IMR-90 (cell line): Measurements from ENCODE around the gene MACC1. TPM values are rescaled to one million over a fixed set of nuclear protein-coding genes. Genes with fewer than 3 reads are reported as not detected.
A peak's percentile ranks its signal among the peaks of the same experiment; 100 is the strongest.

Experiments
- ATAC-seq: fragments of 200-7000 bp; cut with Tn5 transposase; 2 replicates; pipeline ENCODE4 v1.9.1; 2020; ENCODE audit warnings: low read depth, mild to moderate bottlenecking, moderate library complexity
- BruUV-seq: library from RNA; stranded (reverse); fragments of 400-500 nt; replicated peaks from 2 replicates; lab custom pipeline; 2021; lab: Mats Ljungman, UMichigan
- CTCF ChIA-PET: fragments of 300-600 bp; formaldehyde crosslinking; extraction: SDS; loops from one replicate; lab custom pipeline; 2021; ENCODE audit warnings: antibody characterized with exemption; lab: Yijun Ruan, JAX
- POLR2A ChIA-PET: fragments of 300-600 bp; sonication (Branson Sonifier 250); formaldehyde crosslinking; loops from one replicate; lab custom pipeline; 2022; ENCODE audit warnings: antibody characterized with exemption; ENCODE audit not compliant: unreplicated experiment; lab: Charles Lee
- DNase-seq: peaks from one replicate; pipeline ENCODE4 v3.0.0; 2013
- H2AFZ ChIP-seq: replicated peaks from 2 replicates; pipeline ENCODE3; 2013; ENCODE audit warnings: low read length, mild to moderate bottlenecking; ENCODE audit not compliant: poor library complexity
- H2AK5ac ChIP-seq: 2 replicates; pipeline ENCODE4 v1.6.1; 2013; ENCODE audit warnings: low read depth, low read length, inconsistent platforms
- H2AK9ac ChIP-seq: replicated peaks from 2 replicates; pipeline ENCODE3; 2013; ENCODE audit warnings: mild to moderate bottlenecking, low read depth, low read length, moderate library complexity; ENCODE audit not compliant: poor library complexity
- H2BK120ac ChIP-seq: 2 replicates; pipeline ENCODE4 v1.6.1; 2013; ENCODE audit warnings: low read depth, low read length, inconsistent platforms
- H2BK15ac ChIP-seq: 3 replicates; pipeline ENCODE4 v1.6.1; 2013; ENCODE audit warnings: low read depth, low read length, inconsistent platforms
- H2BK20ac ChIP-seq: 2 replicates; pipeline ENCODE4 v1.6.1; 2013; ENCODE audit warnings: low read depth, mild to moderate bottlenecking, inconsistent platforms, low read length, moderate library complexity
- H2BK5ac ChIP-seq: 2 replicates; pipeline ENCODE4 v1.6.1; 2013; ENCODE audit warnings: mild to moderate bottlenecking, low read depth, low read length, inconsistent platforms; ENCODE audit not compliant: poor library complexity, severe bottlenecking
- H3K14ac ChIP-seq: replicated peaks from 2 replicates; pipeline ENCODE4 v1.6.1; 2013; ENCODE audit warnings: low read depth, low read length, inconsistent platforms
- H3K18ac ChIP-seq: 2 replicates; pipeline ENCODE4 v1.6.1; 2013; ENCODE audit warnings: low read depth, low read length, control low read depth
- H3K23ac ChIP-seq: 2 replicates; pipeline ENCODE4 v1.6.1; 2013; ENCODE audit warnings: low read depth, low read length, inconsistent platforms
- H3K27ac ChIP-seq: 2 replicates; pipeline ENCODE4 v1.5.1; 2013; ENCODE audit warnings: mild to moderate bottlenecking, control low read depth, low read length; ENCODE audit not compliant: insufficient read depth
- H3K27me3 ChIP-seq: 2 replicates; pipeline ENCODE4 v1.6.1; 2013; ENCODE audit warnings: low read length; ENCODE audit not compliant: control insufficient read depth, insufficient read depth
- H3K36me3 ChIP-seq: 2 replicates; pipeline ENCODE4 v1.6.1; 2013; ENCODE audit warnings: low read length, mixed read lengths; ENCODE audit not compliant: control insufficient read depth, insufficient read depth
- H3K4ac ChIP-seq: 2 replicates; pipeline ENCODE4 v1.6.1; 2013; ENCODE audit warnings: low read depth, low read length, inconsistent platforms
- H3K4me1 ChIP-seq: 2 replicates; pipeline ENCODE4 v1.6.1; 2013; ENCODE audit warnings: low read length, mixed read lengths; ENCODE audit not compliant: control insufficient read depth, insufficient read depth
- H3K4me2 ChIP-seq: 2 replicates; pipeline ENCODE4 v1.6.1; 2013; ENCODE audit warnings: low read depth, mild to moderate bottlenecking, control low read depth, low read length, moderate library complexity
- H3K4me3 ChIP-seq: 2 replicates; pipeline ENCODE4 v1.5.1; 2013; ENCODE audit warnings: low read depth, mild to moderate bottlenecking, control low read depth, low read length, moderate library complexity; ENCODE audit not compliant: insufficient read depth
- H3K56ac ChIP-seq: 2 replicates; pipeline ENCODE4 v1.6.1; 2013; ENCODE audit warnings: low read length, inconsistent platforms; ENCODE audit not compliant: insufficient read depth; ENCODE audit errors: extremely low read depth
- H3K79me1 ChIP-seq, 2 experiments: 2 replicates each; pipeline ENCODE4 v1.6.1; 2013; ENCODE audit warnings: low read length in 2 of 2, inconsistent platforms in 1 of 2, low read depth in 1 of 2
- H3K9ac ChIP-seq: 2 replicates; pipeline ENCODE4 v1.6.1; 2013; ENCODE audit warnings: low read depth, low read length, control low read depth
- H3K9me1 ChIP-seq: 2 replicates; pipeline ENCODE4 v1.6.1; 2013; ENCODE audit warnings: low read length, inconsistent platforms; ENCODE audit not compliant: insufficient read depth
- H3K9me3 ChIP-seq: 2 replicates; pipeline ENCODE4 v1.6.1; 2013; ENCODE audit warnings: low read length; ENCODE audit not compliant: control insufficient read depth, insufficient read depth
- H4K20me1 ChIP-seq: 2 replicates; pipeline ENCODE4 v1.6.1; 2013; ENCODE audit warnings: low read length, inconsistent platforms; ENCODE audit not compliant: insufficient read depth
- H4K5ac ChIP-seq: 2 replicates; pipeline ENCODE4 v1.6.1; 2013; ENCODE audit warnings: mild to moderate bottlenecking, low read depth, low read length, control low read depth
- H4K8ac ChIP-seq, 2 experiments: 2 replicates each; pipeline ENCODE4 v1.6.1; 2013; ENCODE audit warnings: low read depth in 2 of 2, low read length in 2 of 2, control low read depth in 1 of 2, inconsistent platforms in 1 of 2
- H4K91ac ChIP-seq: 2 replicates; pipeline ENCODE4 v1.6.1; 2013; ENCODE audit warnings: low read depth, low read length, inconsistent platforms; ENCODE audit not compliant: insufficient read depth
- CEBPB ChIP-seq: IDR thresholded peaks from 2 replicates; pipeline ENCODE4 v1.6.1; 2012; ENCODE audit warnings: low read depth, low read length, improper control_type of control experiment
- ELK1 ChIP-seq: fragments of 150-350 bp; IDR thresholded peaks from 2 replicates; pipeline ENCODE4 v1.6.1; 2016; ENCODE audit warnings: low read depth, mild to moderate bottlenecking, low read length, moderate library complexity, borderline replicate concordance
- FOS ChIP-seq: fragments of 150-350 bp; IDR thresholded peaks from 2 replicates; pipeline ENCODE4 v1.6.1; 2016; ENCODE audit warnings: low read depth, low read length
- WGBS, 2 experiments: methylation state at CpG; one replicate each; pipeline versions ENCODE4 v1.1.5 to v1.1.7; 2013; ENCODE audit warnings: missing lambda C conversion rate in 2 of 2; ENCODE audit not compliant: insufficient read length in 1 of 2; ENCODE audit errors: extremely low coverage in 2 of 2; 5-methylcytosine and 5-hydroxymethylcytosine counted together
- dilution Hi-C: fragments of 300-500 bp; cut with HindIII; formaldehyde crosslinking; loops from one replicate; pipeline ENCODE4 v1.14.3; 2018; ENCODE audit warnings: low sequenced_read_pairs; ENCODE audit not compliant: unreplicated experiment
- in situ Hi-C: fragments of 300-500 bp; cut with MboI; formaldehyde crosslinking; loops from 3 replicates; pipeline ENCODE4 v1.14.3; 2019; ENCODE audit warnings: low sequenced_read_pairs, inconsistent platforms, mixed read lengths
- intact Hi-C: fragments of 100-400 bp; cut with micrococcal nuclease; formaldehyde crosslinking; loops from 2 replicates; pipeline ENCODE4 v1.10.0; 2022
- polyA plus RNA-seq, 3 experiments: library from polyadenylated mRNA; depleted of rRNA; stranded (reverse); fragments of >200 nt; gene quantifications; 2 replicates each; pipeline ENCODE4 v1.2.3, GENCODE V29; 2012; ENCODE audit warnings: low replicate concordance in 1 of 3
- total RNA-seq: library from RNA; depleted of rRNA; stranded (reverse); fragments of >200 nt; gene quantifications from 2 replicates; pipeline ENCODE4 v1.2.3, GENCODE V29; 2012

The MACC1 gene
- total and polyA plus RNA-seq, 2 of the 4 experiments (the other 2 are of a cell fraction) = under 0.01 TPM; not detected in 1

- BruUV-seq = no TSS peak
- TF ChIP-seq ELK1 (no peak), FOS (0 out of 2 replicates have a peak, but pooled peaks have one; percentile 14), CEBPB (0 out of 2 replicates have a peak, but pooled peaks have one; percentile 30)
Measured at GRCh38 chr7:20244334-20245120, 27.3 kb upstream of the MACC1 start.

More at GRCh38 chr7:20244334-20245120, 27.3 kb upstream of the MACC1 start:
- Histone ChIP-seq H3K4ac (no peak overlapping the region), H4K20me1 (no peaks in the 10 kb centered on the region), H2BK20ac (no peak overlapping the region), H2AK5ac (no peak overlapping the region), H2BK5ac (no peak overlapping the region), H2AK9ac (no peak overlapping the region), H3K4me3 (no peak overlapping the region), H4K91ac (no peak overlapping the region), H3K9ac (no peak overlapping the region), H3K4me1 (peaks cover 8% of the 10 kb centered on the region), H4K5ac (no peak overlapping the region; the same call in 1 of the 2 replicates), H4K8ac (no peak overlapping the region), H3K27me3 (no peaks in the 10 kb centered on the region), H3K14ac (no peak overlapping the region), H3K56ac (no peak overlapping the region), H3K79me1 (no peaks in the 10 kb centered on the region), H3K27ac (no peak overlapping the region), H3K9me1 (no peaks in the 10 kb centered on the region), H3K36me3 (no peaks in the 10 kb centered on the region), H3K23ac (no peak overlapping the region), H2BK120ac (no peak overlapping the region), H3K9me3 (no peaks in the 10 kb centered on the region), H2BK15ac (no peak overlapping the region), H3K4me2 (no peak overlapping the region), H2AFZ (no peak overlapping the region), H3K18ac (peak overlapping the region; percentile 82; the same call in 1 of the 2 replicates)
- peak; percentile 67 for ATAC-seq
- intact Hi-C loops = no loop called here
- ChIA-PET CTCF (interaction anchor here (0.7 to 2.8 kb wide), 3 partner anchors 11 to 51 kb away, joined by 3 to 7 read pairs (median 6); no protein-coding TSS in a partner anchor), POLR2A (no interaction called here)
- WGBS, 2 experiments = no CpG with 5 or more reads among the region's 3 CpGs
- DNase-seq = peak; percentile 50
- dilution Hi-C loops = no loop called here
- in situ Hi-C loops = no loop called here
